ENCODE results near the gene RAD21L1.

The RAD21L1 gene

GRCh38 chr20:1184260-1184637 lies 41.6 kb upstream of the RAD21L1 start:
- H3K4me1 ChIP-seq (ENCODE audit: insufficient read depth, insufficient read length) = peaks cover 12% of the 10 kb centered on the region
- TF ChIP-seq YY1 (IDR thresholded peaks at IDR 0.05; ENCODE audit: insufficient read depth, insufficient read length) (no peak), SUZ12 (IDR thresholded peaks at IDR 0.05; ENCODE audit: extremely low read depth, insufficient read depth, insufficient read length) (no peak), ZNF274 (IDR thresholded peaks at IDR 0.05; ENCODE audit: low read depth, low read length) (no peak)
- peaks cover 23% of the 10 kb centered on the region for H3K27me3 ChIP-seq (ENCODE audit: insufficient read depth, insufficient read length)
- DNase-seq (ENCODE audit: low read depth, low spot score) = no peak
- H3K9me3 ChIP-seq (ENCODE audit: insufficient read depth, low read length) = no peaks in the 10 kb centered on the region
- H3K9ac ChIP-seq (ENCODE audit: insufficient read length, low read depth) = peak overlapping the region; percentile 67
- peak overlapping the region; percentile 53 for H3K4me3 ChIP-seq (ENCODE audit: insufficient read length, low read depth)
- H3K36me3 ChIP-seq (ENCODE audit: insufficient read depth, insufficient read length, low read length) = no peaks in the 10 kb centered on the region

- Histone ChIP-seq H3K4me1 (ENCODE audit: insufficient read depth, insufficient read length) (peaks cover 12% of the 10 kb centered on the region), H3K27me3 (ENCODE audit: insufficient read depth, insufficient read length) (peaks cover 23% of the 10 kb centered on the region), H3K36me3 (ENCODE audit: insufficient read depth, insufficient read length, low read length) (no peaks in the 10 kb centered on the region), H3K9me3 (ENCODE audit: insufficient read depth, low read length) (no peaks in the 10 kb centered on the region), H3K9ac (ENCODE audit: insufficient read length, low read depth) (peak within 1 kb of the TSS; percentile 67), H3K4me3 (ENCODE audit: insufficient read length, low read depth) (peak within 1 kb of the TSS; percentile 53)
- no peak for TF ChIP-seq ZNF274 (IDR thresholded peaks at IDR 0.05; ENCODE audit: low read depth, low read length)
- TF ChIP-seq SUZ12 (IDR thresholded peaks at IDR 0.05; ENCODE audit: extremely low read depth, insufficient read depth, insufficient read length) = no peak
- no peak for TF ChIP-seq YY1 (IDR thresholded peaks at IDR 0.05; ENCODE audit: insufficient read depth, insufficient read length)
- no peak for DNase-seq (ENCODE audit: low read depth, low spot score)
Measured at GRCh38 chr20:1184638-1185315, 41.1 kb upstream of the RAD21L1 start, which contains the start of gene TMEM74B. TMEM74B (minus strand) TSS chr20:1184981; CDS start chr20:1183801, 1,180 bp downstream.

DNA sequence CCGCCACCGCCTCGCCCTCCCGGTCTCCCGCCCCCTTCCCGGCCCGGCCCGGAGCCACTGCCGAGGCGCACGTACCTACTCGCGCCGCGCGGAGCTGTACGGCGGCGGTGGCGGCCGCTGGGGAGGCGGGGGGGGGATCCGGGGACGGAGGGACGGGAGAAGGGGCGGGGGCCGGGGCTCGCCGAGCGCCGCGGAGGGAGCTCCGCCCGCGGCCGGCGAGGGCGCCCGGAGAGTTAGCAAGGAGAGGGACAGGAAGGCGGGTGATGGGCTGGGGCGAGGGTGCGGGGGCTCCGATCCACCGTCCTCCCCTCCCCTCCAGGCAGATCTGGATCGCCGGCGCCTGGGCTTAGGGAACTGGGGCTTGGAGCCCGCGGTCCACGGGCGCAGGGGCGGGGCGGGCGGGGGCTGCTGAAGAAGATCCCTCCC lies 40.5 kb upstream of the RAD21L1 start:
- Histone ChIP-seq H3K4me1 (ENCODE audit: insufficient read depth, insufficient read length) (peaks cover 12% of the 10 kb centered on the region), H3K27me3 (ENCODE audit: insufficient read depth, insufficient read length) (peaks cover 23% of the 10 kb centered on the region), H3K9me3 (ENCODE audit: insufficient read depth, low read length) (no peaks in the 10 kb centered on the region), H3K4me3 (ENCODE audit: insufficient read length, low read depth) (peak overlapping the region; percentile 53), H3K36me3 (ENCODE audit: insufficient read depth, insufficient read length, low read length) (no peaks in the 10 kb centered on the region), H3K9ac (ENCODE audit: insufficient read length, low read depth) (peak overlapping the region; percentile 64)
- TF ChIP-seq YY1 (IDR thresholded peaks at IDR 0.05; ENCODE audit: insufficient read depth, insufficient read length) = no peak
- TF ChIP-seq SUZ12 (IDR thresholded peaks at IDR 0.05; ENCODE audit: extremely low read depth, insufficient read depth, insufficient read length) = no peak
- no peak for TF ChIP-seq ZNF274 (IDR thresholded peaks at IDR 0.05; ENCODE audit: low read depth, low read length)
- DNase-seq (ENCODE audit: low read depth, low spot score) = no peak

DNA sequence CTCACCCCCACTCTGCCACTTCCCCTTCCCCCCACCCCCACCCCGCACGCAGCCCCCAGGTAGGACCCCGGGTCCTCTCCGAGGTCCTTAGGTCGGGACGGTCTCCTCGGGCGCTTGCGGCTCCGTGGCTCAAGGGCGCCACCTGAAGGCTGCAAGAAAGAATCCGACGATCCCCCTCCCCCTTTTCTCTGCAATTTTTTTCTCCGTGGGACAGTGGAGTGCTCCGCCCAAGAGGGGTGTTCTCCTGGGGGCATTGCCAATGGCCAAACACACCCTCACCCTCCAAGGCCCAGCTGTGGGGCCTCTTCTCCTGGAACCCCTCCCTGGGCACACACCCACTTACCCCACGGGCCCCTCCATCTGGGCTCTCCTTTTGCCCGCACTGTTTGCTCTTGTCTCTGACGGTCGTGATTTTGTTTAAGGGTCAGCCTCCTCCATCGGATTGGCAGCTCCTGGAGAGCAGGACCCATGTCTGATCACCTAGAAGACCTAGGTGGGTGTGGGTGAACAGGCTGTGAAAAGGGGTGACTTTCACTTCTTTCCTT lies 40.0 kb upstream of the RAD21L1 start:
- peaks cover 23% of the 10 kb centered on the region for H3K27me3 ChIP-seq (ENCODE audit: insufficient read depth, insufficient read length)
- peak; percentile 47 for DNase-seq (ENCODE audit: low read depth, low spot score)

DNA sequence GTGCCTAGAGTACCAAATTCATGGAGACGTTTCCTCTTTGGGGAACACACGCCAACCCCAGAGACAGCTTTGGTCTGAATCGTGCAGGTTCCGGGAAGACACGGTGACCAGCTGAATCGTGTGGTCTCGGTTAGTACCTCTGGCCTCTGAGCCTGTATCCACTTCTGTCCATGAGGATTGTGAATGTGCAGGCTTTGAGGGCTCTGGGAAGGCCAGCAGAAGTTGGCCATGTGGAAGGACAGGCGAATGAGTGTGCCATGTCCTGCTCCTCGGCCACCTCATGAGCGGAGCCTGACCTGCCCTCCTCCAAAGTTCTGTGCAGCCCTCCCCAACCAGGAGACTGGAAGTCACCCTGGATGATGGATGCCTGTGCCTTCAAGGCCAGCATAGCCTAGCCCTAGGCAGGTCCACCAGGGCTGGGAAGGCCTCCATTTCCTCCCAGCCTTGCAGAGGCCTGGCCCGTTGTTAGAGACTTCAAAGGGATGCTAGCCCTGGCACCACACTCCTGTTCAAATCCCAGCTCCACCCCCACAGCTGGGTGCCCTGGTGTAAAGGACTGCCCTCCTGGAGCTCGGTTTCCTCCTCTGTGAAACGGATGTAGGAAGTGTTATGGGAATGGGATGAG lies 39.4 kb upstream of the RAD21L1 start:
- H3K4me1 ChIP-seq (ENCODE audit: insufficient read depth, insufficient read length) = peaks cover 12% of the 10 kb centered on the region
- peaks cover 23% of the 10 kb centered on the region for H3K27me3 ChIP-seq (ENCODE audit: insufficient read depth, insufficient read length)
- no peak overlapping the region for H3K9ac ChIP-seq (ENCODE audit: insufficient read length, low read depth)
- TF ChIP-seq SUZ12 (IDR thresholded peaks at IDR 0.05; ENCODE audit: extremely low read depth, insufficient read depth, insufficient read length) (no peak), YY1 (IDR thresholded peaks at IDR 0.05; ENCODE audit: insufficient read depth, insufficient read length) (no peak), ZNF274 (IDR thresholded peaks at IDR 0.05; ENCODE audit: low read depth, low read length) (no peak)
- no peaks in the 10 kb centered on the region for H3K36me3 ChIP-seq (ENCODE audit: insufficient read depth, insufficient read length, low read length)
- no peaks in the 10 kb centered on the region for H3K9me3 ChIP-seq (ENCODE audit: insufficient read depth, low read length)
- DNase-seq (ENCODE audit: low read depth, low spot score) = no peak
- no peak overlapping the region for H3K4me3 ChIP-seq (ENCODE audit: insufficient read length, low read depth)

More for the DNA sequence above, 40.0 kb upstream of the RAD21L1 start:
- H3K9ac ChIP-seq (ENCODE audit: insufficient read length, low read depth) = no peak overlapping the region
- no peaks in the 10 kb centered on the region for H3K36me3 ChIP-seq (ENCODE audit: insufficient read depth, insufficient read length, low read length)
- no peak overlapping the region for H3K4me3 ChIP-seq (ENCODE audit: insufficient read length, low read depth)
- TF ChIP-seq ZNF274 (IDR thresholded peaks at IDR 0.05; ENCODE audit: low read depth, low read length) = no peak
- no peak for TF ChIP-seq YY1 (IDR thresholded peaks at IDR 0.05; ENCODE audit: insufficient read depth, insufficient read length)
- TF ChIP-seq SUZ12 (IDR thresholded peaks at IDR 0.05; ENCODE audit: extremely low read depth, insufficient read depth, insufficient read length) = no peak
- H3K4me1 ChIP-seq (ENCODE audit: insufficient read depth, insufficient read length) = peaks cover 12% of the 10 kb centered on the region
- no peaks in the 10 kb centered on the region for H3K9me3 ChIP-seq (ENCODE audit: insufficient read depth, low read length)

DNA sequence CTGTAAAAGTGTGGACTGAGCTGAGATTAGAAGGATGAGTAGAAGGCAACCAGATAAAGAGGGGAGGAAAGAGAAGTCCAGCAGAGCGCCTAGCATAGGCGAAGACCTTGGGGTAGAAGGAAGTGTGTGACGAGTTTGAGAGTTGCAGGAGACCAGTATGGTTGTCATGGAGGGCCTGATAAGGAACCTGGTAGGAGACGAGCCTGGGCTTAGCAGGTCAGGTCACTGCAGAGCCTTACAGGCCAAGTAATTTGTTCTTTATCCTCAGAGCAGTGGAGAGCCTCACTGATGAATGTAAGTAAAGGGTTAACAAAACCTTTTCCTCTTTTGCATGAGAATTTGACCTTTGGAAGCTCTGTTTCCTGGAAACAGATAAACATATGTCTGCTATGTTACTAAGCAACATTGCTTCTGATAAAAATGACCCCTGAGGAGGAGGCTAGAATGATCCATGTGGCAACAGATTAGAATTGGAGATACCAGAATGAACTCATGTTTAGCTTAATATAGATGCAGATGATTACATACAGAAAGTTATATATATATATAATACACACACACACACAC lies 38.2 kb upstream of the RAD21L1 start:
- no peak overlapping the region for H3K9ac ChIP-seq (ENCODE audit: insufficient read length, low read depth)

DNA sequence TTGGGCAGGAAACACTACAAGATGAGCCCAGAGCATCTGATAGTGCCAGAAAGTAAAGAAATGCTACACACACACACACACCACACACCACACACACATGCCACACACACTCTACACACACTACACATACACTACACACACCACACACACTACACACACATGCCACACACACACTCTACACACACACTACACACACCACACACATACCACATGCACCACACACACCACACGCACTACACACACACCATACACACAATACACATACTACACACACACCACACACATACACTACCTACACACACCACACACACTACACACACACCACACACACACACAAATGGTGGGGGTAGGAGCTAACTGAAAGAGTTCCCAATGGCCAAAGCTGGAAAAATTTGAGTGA lies 37.5 kb upstream of the RAD21L1 start:
- TF ChIP-seq SUZ12 (IDR thresholded peaks at IDR 0.05; ENCODE audit: extremely low read depth, insufficient read depth, insufficient read length) = no peak
- no peak for TF ChIP-seq YY1 (IDR thresholded peaks at IDR 0.05; ENCODE audit: insufficient read depth, insufficient read length)
- no peak for TF ChIP-seq ZNF274 (IDR thresholded peaks at IDR 0.05; ENCODE audit: low read depth, low read length)
- Histone ChIP-seq H3K4me1 (ENCODE audit: insufficient read depth, insufficient read length) (peaks cover 5% of the 10 kb centered on the region), H3K4me3 (ENCODE audit: insufficient read length, low read depth) (no peak overlapping the region), H3K36me3 (ENCODE audit: insufficient read depth, insufficient read length, low read length) (no peaks in the 10 kb centered on the region), H3K27me3 (ENCODE audit: insufficient read depth, insufficient read length) (peaks cover 17% of the 10 kb centered on the region), H3K9ac (ENCODE audit: insufficient read length, low read depth) (no peak overlapping the region), H3K9me3 (ENCODE audit: insufficient read depth, low read length) (no peaks in the 10 kb centered on the region)
- no peak for DNase-seq (ENCODE audit: low read depth, low spot score)

More for the DNA sequence above, 38.2 kb upstream of the RAD21L1 start:
- DNase-seq (ENCODE audit: low read depth, low spot score) = no peak
- H3K36me3 ChIP-seq (ENCODE audit: insufficient read depth, insufficient read length, low read length) = no peaks in the 10 kb centered on the region
- no peak overlapping the region for H3K4me3 ChIP-seq (ENCODE audit: insufficient read length, low read depth)
- no peaks in the 10 kb centered on the region for H3K9me3 ChIP-seq (ENCODE audit: insufficient read depth, low read length)
- TF ChIP-seq YY1 (IDR thresholded peaks at IDR 0.05; ENCODE audit: insufficient read depth, insufficient read length) = no peak
- peaks cover 23% of the 10 kb centered on the region for H3K27me3 ChIP-seq (ENCODE audit: insufficient read depth, insufficient read length)
- peaks cover 7% of the 10 kb centered on the region for H3K4me1 ChIP-seq (ENCODE audit: insufficient read depth, insufficient read length)

Measured in NT2/D1 (cell line).